CD4-positive, alpha-beta T cell treated with Interleukin-4 for 4 hours (primary cell): ENCODE data around the gene FGF4.

ENCODE experiments used
- DNase-seq: peaks from one replicate; pipeline ENCODE4 v3.0.0-alpha.2; 2020

The FGF4 gene, protein sequence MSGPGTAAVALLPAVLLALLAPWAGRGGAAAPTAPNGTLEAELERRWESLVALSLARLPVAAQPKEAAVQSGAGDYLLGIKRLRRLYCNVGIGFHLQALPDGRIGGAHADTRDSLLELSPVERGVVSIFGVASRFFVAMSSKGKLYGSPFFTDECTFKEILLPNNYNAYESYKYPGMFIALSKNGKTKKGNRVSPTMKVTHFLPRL

DNA sequence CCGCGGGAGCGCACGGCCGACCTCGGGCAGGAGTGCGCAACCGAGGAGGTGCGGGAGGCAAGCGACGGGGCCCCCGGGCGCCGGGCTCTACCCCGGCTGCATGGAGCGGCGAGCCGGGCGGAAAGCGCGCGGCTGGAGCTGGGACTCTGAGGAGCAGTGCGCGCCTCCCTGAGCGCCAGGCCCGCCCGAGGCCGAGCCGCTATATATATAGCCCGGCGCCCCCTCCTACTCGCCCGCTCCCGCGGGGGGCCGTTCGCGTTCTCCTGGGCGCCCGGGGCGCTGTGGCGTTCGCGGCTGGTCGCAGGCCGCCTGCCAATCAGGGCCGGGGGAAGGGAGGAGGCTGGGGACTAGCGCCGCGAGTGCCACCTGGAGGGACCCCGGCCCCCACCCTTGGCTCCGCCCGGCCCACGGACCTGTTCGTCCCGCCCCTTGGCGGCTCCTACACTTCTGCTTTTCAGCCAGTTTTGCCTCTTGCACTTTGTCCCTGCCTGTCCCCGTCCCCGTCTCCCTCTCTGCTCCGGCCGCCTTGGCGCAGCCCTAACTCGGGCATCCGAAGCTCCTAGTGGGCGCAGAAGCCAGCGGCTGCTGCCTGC is at the start of gene FGF4:
FGF4 (minus strand) TSS at position 179 of the 593 bp plus-strand sequence. CDS start 257 bp downstream, outside the sequence.
- no peak for DNase-seq

- no peak for DNase-seq
Measured at GRCh38 chr11:69823641-69824265, 48.6 kb upstream of the FGF4 start.

DNA sequence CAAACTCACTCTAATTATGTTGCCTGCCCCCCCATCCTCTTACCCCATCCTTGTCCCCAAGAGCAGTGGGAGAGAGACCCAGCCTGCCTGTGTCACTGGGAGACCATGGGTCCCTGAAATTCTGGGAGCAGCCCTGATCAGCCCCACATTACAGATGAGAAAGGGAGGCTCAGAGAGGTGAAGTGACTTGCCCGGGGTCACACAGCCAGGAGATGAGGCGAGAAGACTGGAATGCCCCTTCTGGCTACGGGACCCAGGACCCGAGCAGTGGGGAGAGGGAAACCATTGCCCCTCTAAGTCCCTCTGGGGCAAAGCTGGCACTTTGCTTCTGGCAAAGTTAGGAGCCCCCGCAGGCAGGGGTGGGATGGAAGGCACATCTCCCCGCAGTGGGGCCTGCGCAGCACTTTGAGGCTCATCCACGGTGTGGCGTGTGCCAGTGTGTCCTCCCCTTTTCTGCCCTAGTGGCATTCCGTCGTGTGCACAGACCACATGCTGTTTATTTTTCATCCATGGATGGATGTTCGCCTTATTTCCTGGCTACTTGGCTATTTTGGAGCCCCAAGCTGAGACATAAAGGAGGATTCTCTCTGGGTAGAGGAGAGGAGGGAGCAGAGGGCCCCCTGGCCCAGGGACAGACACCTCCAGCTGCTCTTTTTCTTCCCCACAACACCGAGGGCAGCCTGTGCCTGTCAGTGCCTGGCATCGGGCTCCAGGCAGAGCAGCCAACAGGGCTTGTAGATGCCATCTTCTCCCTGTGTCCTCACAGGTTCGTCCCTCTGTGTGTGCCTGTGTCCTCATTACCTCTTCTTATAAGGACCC is 47.7 kb upstream of the FGF4 start:
- no peak for DNase-seq

DNA sequence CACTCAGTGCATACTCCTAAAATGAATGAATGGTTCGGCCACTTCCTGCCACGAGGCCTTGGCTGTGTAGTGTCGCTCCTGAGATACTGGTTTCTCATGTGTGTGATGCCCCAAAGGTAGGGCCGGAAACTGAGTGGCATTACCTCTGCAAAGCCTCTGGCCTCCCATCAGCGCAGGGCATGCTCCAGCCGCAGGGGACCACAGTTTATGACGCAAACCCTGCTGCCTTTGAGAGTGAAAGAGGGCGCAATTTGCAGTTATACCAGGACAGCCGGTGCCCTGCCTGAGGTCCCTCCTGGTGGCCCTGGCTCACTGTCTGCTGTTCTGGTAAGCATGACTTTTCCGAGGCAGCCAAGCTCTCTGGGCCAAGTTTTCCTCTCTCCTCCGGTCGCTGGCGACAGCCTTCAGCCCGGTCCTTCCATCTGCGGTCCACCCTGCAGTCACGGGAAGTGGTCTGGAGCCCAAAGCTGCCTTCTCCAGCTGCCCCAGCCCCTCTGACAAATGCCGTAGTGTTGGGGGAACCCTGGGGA is 46.4 kb upstream of the FGF4 start:
- no peak for DNase-seq

GRCh38 chr11:69820441-69820840 is 45.3 kb upstream of the FGF4 start:
- no peak for DNase-seq

- no peak for DNase-seq
Measured at GRCh38 chr11:69819541-69820070, 44.5 kb upstream of the FGF4 start.

- no peak for DNase-seq
Measured at GRCh38 chr11:69818603-69819441, 43.7 kb upstream of the FGF4 start, which contains the start of gene FGF3. Gene FGF3, minus strand, starts transcription at chr11:69819416. Its CDS starts 483 bp downstream, at chr11:69818933.

GRCh38 chr11:69818231-69818602 is 43.1 kb upstream of the FGF4 start:
- DNase-seq, result no peak

- DNase-seq, result no peak
Measured at GRCh38 chr11:69817265-69818230, 42.4 kb upstream of the FGF4 start.

GRCh38 chr11:69816671-69817070 is 41.5 kb upstream of the FGF4 start:
- DNase-seq, result no peak

DNA sequence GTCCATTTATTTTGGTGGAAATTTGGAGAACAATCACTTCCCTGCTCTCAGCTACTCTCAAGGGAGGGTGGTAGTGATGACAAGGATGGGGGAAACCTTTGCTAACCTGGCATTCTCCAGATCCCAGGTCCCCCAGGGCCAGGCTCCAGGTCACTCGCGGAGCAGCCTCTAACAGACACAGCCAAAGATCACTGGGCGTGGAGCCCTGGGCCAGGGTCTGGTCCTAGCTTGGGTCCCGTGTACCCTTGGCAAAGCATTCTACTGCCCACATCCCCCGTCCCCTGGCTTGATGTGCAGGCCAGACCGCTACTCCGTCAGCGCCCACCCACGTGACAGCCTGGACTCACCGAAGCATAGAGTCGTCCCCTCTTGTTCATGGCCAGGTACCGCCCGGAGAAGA is 40.8 kb upstream of the FGF4 start:
- DNase-seq, result no peak

GRCh38 chr11:69814902-69815301 is 39.8 kb upstream of the FGF4 start:
- DNase-seq, result no peak

GRCh38 chr11:69814411-69814810 is 39.3 kb upstream of the FGF4 start:
- no peak for DNase-seq

GRCh38 chr11:69813839-69814238 is 38.7 kb upstream of the FGF4 start:
- DNase-seq, result no peak

DNA sequence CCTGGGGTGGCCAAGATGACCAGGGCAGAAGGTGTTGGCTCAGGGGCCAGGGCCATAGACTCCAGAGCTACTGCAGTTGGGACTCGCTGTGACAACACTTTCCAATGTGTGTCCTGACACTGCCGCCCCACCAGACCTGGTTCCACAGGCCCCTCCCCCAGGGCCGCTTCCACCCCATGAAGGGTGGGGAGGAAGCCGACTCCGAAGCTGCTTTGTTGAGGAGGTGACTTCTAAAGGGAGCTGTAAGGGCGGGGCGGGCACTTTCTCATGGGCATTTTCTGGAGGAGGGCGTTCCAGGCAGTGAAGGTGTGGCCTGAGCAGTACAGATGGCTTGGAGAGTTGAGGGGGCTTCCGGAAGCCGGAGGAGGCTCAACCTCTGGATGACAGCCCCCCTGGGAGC is 37.8 kb upstream of the FGF4 start:
- DNase-seq, result no peak

DNA sequence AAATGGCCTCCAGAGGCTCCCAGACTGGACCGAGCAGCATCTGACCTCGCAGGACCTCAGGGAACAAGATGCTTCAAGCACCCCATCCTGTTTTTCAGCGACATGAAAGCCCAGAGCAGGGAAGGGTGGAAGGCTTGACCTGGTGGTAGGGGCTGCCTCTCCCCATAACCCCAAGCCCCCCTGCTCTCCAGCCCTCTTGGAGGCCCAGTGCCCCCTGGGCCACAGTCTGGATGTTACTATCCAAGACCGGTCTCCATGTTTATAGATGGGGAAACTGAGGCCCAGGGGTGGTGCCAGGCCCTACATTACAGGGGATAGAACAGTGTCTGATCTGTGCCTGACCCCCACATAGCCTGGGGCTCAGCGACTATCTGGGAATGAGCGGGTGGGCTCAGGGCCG is 37.1 kb upstream of the FGF4 start:
- DNase-seq, result no peak

GRCh38 chr11:69811431-69811830 is 36.3 kb upstream of the FGF4 start:
- no peak for DNase-seq

DNA sequence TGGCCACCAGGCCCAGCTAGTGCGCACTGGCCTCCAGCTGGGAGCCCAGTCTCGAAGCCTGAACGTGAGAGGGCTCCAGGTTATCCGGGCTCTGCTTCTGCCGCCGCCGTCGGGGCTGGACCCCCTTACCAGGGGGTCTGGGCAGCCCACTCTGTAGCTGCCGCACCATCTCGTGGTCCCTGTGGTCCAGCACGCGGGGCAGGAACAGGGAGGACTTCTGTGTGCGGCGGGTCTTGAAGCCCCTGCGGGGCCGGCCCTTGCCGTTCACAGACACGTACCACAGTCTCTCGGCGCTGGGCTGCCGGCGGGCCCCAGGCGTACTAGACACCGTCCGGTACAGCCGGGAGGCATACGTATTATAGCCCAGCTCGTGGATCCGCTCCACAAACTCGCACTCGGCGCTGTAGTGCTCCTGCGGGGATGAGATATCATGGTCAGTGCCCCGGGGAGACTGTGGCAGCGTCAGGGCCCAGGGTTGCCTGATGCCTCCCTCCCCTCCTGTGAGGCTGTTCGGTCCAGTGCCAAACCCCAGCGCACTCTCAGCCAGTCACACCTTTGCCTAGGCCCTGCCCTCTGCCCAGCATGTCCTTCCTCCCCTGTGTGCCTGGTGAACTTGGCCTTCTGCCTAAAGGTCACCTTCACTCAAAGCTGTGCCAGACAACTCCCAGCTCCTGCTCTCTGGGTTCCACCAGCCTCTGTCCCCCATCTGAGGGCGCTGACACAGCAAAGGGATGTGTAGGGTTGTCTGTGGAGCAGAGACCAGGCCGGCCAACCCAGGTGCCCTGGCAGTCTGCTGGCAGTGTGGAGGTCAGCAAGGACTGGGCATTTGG is 35.4 kb upstream of the FGF4 start:
- no peak for DNase-seq

DNA sequence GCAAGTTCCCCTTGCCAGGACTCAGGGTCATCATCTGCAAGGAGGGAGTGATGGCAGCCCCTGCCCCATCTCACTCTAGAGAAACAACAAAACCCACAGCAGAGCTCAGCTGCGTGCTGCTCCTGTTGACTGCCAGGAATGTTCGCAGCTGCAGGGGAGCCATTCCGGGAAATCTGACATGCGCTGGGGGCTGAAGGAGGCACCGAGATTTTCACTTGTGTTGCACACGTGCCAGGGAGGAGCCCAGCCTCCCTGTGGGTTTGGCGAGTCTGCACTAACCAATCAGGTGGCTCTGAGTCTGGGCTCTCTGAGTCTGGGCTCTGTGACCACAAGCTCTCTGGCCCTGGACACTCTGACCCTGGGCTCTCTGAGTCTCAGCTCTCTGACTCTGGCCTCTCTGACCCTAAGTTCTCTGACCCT is 33.5 kb upstream of the FGF4 start:
- no peak for DNase-seq
